HEK293 (cell line): Measurements from ENCODE around the gene FAM83E.

Experiments used
- GLI2 ChIP-seq: fragments of 450-650 bp; formaldehyde crosslinking; IDR thresholded peaks from 2 replicates; pipeline ENCODE4; 2017; ENCODE audit warnings: missing biosample characterization, missing genetic modification characterization, low read depth, borderline replicate concordance
- KLF10 ChIP-seq: fragments of 450-650 bp; IDR thresholded peaks from 2 replicates; pipeline ENCODE4 v1.5.1; 2018; ENCODE audit warnings: missing biosample characterization, mild to moderate bottlenecking, missing genetic modification characterization
- KLF16 ChIP-seq: fragments of 450-650 bp; formaldehyde crosslinking; IDR thresholded peaks from 2 replicates; pipeline ENCODE4 v1.5.1; 2017; ENCODE audit warnings: missing biosample characterization, missing genetic modification characterization
- SALL2 ChIP-seq: fragments of 450-650 bp; formaldehyde crosslinking; IDR thresholded peaks from 2 replicates; pipeline ENCODE4 v1.5.0; 2017; ENCODE audit warnings: missing biosample characterization, mild to moderate bottlenecking, missing genetic modification characterization, borderline replicate concordance
- ZFHX2 ChIP-seq: fragments of 450-650 bp; formaldehyde crosslinking; conservative IDR thresholded peaks from 2 replicates; pipeline ENCODE4 v1.5.1; 2016; ENCODE audit warnings: missing biosample characterization, missing genetic modification characterization
- ZNF121 ChIP-seq: fragments of 450-650 bp; formaldehyde crosslinking; IDR thresholded peaks from 2 replicates; pipeline ENCODE4 v1.5.1; 2016; ENCODE audit warnings: missing biosample characterization, missing genetic modification characterization
- ZNF19 ChIP-seq: fragments of 450-650 bp; formaldehyde crosslinking; IDR thresholded peaks from 2 replicates; pipeline ENCODE4; 2016; ENCODE audit warnings: missing biosample characterization, missing genetic modification characterization, low read depth
- ZNF248 ChIP-seq: fragments of 450-650 bp; formaldehyde crosslinking; IDR thresholded peaks from 2 replicates; pipeline ENCODE4 v1.5.1; 2017; ENCODE audit warnings: missing biosample characterization, missing genetic modification characterization
- ZNF335 ChIP-seq: fragments of 450-650 bp; formaldehyde crosslinking; conservative IDR thresholded peaks from 2 replicates; pipeline ENCODE4 v1.5.1; 2016; ENCODE audit warnings: missing biosample characterization, missing genetic modification characterization
- ZNF521 ChIP-seq: fragments of 450-650 bp; formaldehyde crosslinking; IDR thresholded peaks from 2 replicates; pipeline ENCODE4 v1.5.1; 2017; ENCODE audit warnings: missing biosample characterization, mild to moderate bottlenecking, missing genetic modification characterization
- ZNF596 ChIP-seq: fragments of 450-650 bp; IDR thresholded peaks from 2 replicates; pipeline ENCODE4 v1.5.0; 2018; ENCODE audit warnings: missing biosample characterization, mild to moderate bottlenecking, missing genetic modification characterization, moderate library complexity
- ZNF629 ChIP-seq: fragments of 450-650 bp; formaldehyde crosslinking; IDR thresholded peaks from 2 replicates; pipeline ENCODE4 v1.5.1; 2017; ENCODE audit warnings: missing biosample characterization, missing genetic modification characterization
- ZNF660 ChIP-seq: fragments of 450-650 bp; IDR thresholded peaks from 2 replicates; pipeline ENCODE4 v1.5.1; 2018; ENCODE audit warnings: missing biosample characterization, mild to moderate bottlenecking, missing genetic modification characterization
- ZNF670 ChIP-seq: fragments of 450-650 bp; formaldehyde crosslinking; IDR thresholded peaks from 2 replicates; pipeline ENCODE4 v1.5.1; 2016; ENCODE audit warnings: missing biosample characterization, missing genetic modification characterization, low read depth
- ZNF768 ChIP-seq: fragments of 450-650 bp; formaldehyde crosslinking; IDR thresholded peaks from 2 replicates; pipeline ENCODE4 v1.5.1; 2018; ENCODE audit warnings: missing biosample characterization, mild to moderate bottlenecking, missing genetic modification characterization
- ZNF776 ChIP-seq: fragments of 450-650 bp; formaldehyde crosslinking; IDR thresholded peaks from 2 replicates; pipeline ENCODE4 v1.5.0; 2017; ENCODE audit warnings: missing biosample characterization, missing genetic modification characterization, borderline replicate concordance
- ZNF843 ChIP-seq: fragments of 450-650 bp; formaldehyde crosslinking; IDR thresholded peaks from 2 replicates; pipeline ENCODE4 v1.5.1; 2016; ENCODE audit warnings: missing biosample characterization, missing genetic modification characterization
- TF ChIP-seq, protein P1 (sequence below): fragments of 450-650 bp; formaldehyde crosslinking; IDR thresholded peaks from 2 replicates; pipeline ENCODE4 v1.5.1; 2017; ENCODE audit warnings: missing biosample characterization, missing genetic modification characterization
- TF ChIP-seq, protein P2 (sequence below): fragments of 450-650 bp; formaldehyde crosslinking; IDR thresholded peaks from 2 replicates; pipeline ENCODE4 v1.5.1; 2016; ENCODE audit warnings: missing biosample characterization, missing genetic modification characterization
- TF ChIP-seq, protein P3 (sequence below): fragments of 450-650 bp; formaldehyde crosslinking; IDR thresholded peaks from 2 replicates; pipeline ENCODE4 v1.5.1; 2016; ENCODE audit warnings: missing biosample characterization, missing genetic modification characterization
- TF ChIP-seq, protein P4 (sequence below): fragments of 450-650 bp; formaldehyde crosslinking; IDR thresholded peaks from 2 replicates; pipeline ENCODE4 v1.5.1; 2017; ENCODE audit warnings: missing biosample characterization, missing genetic modification characterization
- TF ChIP-seq, protein P5 (sequence below): fragments of 450-650 bp; formaldehyde crosslinking; IDR thresholded peaks from 2 replicates; pipeline ENCODE4 v1.5.1; 2016; ENCODE audit warnings: missing biosample characterization, missing genetic modification characterization, low read depth
- TF ChIP-seq, protein P6 (sequence below): fragments of 450-650 bp; formaldehyde crosslinking; IDR thresholded peaks from 2 replicates; pipeline ENCODE4 v1.5.1; 2016; ENCODE audit warnings: missing biosample characterization, missing genetic modification characterization, borderline replicate concordance
- TF ChIP-seq, protein P7 (sequence below): fragments of 450-650 bp; formaldehyde crosslinking; IDR thresholded peaks from 2 replicates; pipeline ENCODE4 v1.5.1; 2016; ENCODE audit warnings: missing biosample characterization, missing genetic modification characterization
- TF ChIP-seq, protein P8 (sequence below): fragments of 450-650 bp; formaldehyde crosslinking; IDR thresholded peaks from 2 replicates; pipeline ENCODE4 v1.5.1; 2016; ENCODE audit warnings: missing biosample characterization, missing genetic modification characterization

FAM83E gene

DNA sequence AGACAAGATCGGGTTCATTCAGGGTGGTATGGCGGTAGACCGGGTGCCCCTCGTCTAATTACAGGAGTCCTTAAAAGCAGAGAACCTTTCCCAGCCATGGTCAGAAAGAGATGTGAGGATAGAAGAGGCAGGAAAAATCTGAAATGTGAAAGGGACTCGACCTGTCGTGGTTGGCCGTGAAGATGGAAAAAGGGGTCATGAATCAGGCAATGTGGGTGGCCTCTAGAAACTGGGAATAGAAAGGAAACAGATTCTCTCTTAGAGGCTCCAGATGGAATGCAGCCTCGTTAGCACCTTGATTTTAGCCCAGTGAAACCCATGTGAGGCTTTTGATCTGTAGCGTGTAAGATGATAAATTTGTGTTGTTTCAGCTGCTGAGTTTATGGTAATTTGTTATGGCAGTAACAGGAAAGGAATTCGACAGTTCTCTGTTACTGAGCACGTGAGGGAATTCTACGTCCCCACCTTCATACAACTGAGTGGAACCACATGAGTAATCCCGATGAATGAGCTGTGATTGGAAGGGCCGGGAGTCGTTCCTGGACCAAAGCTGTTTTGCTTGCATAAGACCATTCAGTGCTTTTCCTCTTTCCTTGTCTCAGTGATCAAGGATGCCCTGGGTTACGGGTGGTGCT lies 42.1 kb upstream of the FAM83E start (continued):
- TF ChIP-seq, protein P1, sequence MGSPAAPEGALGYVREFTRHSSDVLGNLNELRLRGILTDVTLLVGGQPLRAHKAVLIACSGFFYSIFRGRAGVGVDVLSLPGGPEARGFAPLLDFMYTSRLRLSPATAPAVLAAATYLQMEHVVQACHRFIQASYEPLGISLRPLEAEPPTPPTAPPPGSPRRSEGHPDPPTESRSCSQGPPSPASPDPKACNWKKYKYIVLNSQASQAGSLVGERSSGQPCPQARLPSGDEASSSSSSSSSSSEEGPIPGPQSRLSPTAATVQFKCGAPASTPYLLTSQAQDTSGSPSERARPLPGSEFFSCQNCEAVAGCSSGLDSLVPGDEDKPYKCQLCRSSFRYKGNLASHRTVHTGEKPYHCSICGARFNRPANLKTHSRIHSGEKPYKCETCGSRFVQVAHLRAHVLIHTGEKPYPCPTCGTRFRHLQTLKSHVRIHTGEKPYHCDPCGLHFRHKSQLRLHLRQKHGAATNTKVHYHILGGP = no peak
- TF ChIP-seq, protein P2, sequence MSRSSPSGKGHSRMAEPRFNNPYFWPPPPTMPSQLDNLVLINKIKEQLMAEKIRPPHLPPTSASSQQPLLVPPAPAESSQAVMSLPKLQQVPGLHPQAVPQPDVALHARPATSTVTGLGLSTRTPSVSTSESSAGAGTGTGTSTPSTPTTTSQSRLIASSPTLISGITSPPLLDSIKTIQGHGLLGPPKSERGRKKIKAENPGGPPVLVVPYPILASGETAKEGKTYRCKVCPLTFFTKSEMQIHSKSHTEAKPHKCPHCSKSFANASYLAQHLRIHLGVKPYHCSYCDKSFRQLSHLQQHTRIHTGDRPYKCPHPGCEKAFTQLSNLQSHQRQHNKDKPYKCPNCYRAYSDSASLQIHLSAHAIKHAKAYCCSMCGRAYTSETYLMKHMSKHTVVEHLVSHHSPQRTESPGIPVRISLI (tag by site-specific recombination) = no peak
- no peak for TF ChIP-seq ZNF776 (tag by site-specific recombination)
- TF ChIP-seq ZNF843 = no peak
- no peak for TF ChIP-seq ZNF521 (tag by site-specific recombination)
- no peak for TF ChIP-seq ZNF660 (tag by site-specific recombination)
- no peak for TF ChIP-seq ZNF248 (tag by site-specific recombination)
- TF ChIP-seq SALL2 (tag by site-specific recombination) = no peak
- TF ChIP-seq, protein P3, sequence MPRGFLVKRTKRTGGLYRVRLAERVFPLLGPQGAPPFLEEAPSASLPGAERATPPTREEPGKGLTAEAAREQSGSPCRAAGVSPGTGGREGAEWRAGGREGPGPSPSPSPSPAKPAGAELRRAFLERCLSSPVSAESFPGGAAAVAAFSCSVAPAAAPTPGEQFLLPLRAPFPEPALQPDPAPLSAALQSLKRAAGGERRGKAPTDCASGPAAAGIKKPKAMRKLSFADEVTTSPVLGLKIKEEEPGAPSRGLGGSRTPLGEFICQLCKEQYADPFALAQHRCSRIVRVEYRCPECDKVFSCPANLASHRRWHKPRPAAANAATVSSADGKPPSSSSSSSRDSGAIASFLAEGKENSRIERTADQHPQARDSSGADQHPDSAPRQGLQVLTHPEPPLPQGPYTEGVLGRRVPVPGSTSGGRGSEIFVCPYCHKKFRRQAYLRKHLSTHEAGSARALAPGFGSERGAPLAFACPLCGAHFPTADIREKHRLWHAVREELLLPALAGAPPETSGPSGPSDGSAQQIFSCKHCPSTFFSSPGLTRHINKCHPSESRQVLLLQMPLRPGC (tag by site-specific recombination) = peak; percentile 63; the same call in 1 of the 2 replicates
- TF ChIP-seq ZNF19 (tag by site-specific recombination) = no peak
- no peak for TF ChIP-seq ZNF768 (tag by site-specific recombination)
- TF ChIP-seq ZNF629 (tag by site-specific recombination) = peak; percentile 61
- TF ChIP-seq, protein P4, sequence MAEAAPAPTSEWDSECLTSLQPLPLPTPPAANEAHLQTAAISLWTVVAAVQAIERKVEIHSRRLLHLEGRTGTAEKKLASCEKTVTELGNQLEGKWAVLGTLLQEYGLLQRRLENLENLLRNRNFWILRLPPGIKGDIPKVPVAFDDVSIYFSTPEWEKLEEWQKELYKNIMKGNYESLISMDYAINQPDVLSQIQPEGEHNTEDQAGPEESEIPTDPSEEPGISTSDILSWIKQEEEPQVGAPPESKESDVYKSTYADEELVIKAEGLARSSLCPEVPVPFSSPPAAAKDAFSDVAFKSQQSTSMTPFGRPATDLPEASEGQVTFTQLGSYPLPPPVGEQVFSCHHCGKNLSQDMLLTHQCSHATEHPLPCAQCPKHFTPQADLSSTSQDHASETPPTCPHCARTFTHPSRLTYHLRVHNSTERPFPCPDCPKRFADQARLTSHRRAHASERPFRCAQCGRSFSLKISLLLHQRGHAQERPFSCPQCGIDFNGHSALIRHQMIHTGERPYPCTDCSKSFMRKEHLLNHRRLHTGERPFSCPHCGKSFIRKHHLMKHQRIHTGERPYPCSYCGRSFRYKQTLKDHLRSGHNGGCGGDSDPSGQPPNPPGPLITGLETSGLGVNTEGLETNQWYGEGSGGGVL (tag by site-specific recombination) = no peak
- TF ChIP-seq GLI2 (tag by site-specific recombination) = no peak
- no peak for TF ChIP-seq KLF16 (tag by site-specific recombination)
- TF ChIP-seq ZNF121 = no peak
- TF ChIP-seq, protein P5, sequence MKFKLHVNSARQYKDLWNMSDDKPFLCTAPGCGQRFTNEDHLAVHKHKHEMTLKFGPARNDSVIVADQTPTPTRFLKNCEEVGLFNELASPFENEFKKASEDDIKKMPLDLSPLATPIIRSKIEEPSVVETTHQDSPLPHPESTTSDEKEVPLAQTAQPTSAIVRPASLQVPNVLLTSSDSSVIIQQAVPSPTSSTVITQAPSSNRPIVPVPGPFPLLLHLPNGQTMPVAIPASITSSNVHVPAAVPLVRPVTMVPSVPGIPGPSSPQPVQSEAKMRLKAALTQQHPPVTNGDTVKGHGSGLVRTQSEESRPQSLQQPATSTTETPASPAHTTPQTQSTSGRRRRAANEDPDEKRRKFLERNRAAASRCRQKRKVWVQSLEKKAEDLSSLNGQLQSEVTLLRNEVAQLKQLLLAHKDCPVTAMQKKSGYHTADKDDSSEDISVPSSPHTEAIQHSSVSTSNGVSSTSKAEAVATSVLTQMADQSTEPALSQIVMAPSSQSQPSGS (tag by site-specific recombination) = no peak
- peak; percentile 76 for TF ChIP-seq ZNF335 (tag by site-specific recombination)
- TF ChIP-seq, protein P6, sequence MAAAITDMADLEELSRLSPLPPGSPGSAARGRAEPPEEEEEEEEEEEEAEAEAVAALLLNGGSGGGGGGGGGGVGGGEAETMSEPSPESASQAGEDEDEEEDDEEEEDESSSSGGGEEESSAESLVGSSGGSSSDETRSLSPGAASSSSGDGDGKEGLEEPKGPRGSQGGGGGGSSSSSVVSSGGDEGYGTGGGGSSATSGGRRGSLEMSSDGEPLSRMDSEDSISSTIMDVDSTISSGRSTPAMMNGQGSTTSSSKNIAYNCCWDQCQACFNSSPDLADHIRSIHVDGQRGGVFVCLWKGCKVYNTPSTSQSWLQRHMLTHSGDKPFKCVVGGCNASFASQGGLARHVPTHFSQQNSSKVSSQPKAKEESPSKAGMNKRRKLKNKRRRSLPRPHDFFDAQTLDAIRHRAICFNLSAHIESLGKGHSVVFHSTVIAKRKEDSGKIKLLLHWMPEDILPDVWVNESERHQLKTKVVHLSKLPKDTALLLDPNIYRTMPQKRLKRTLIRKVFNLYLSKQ (tag by site-specific recombination) = no peak
- TF ChIP-seq ZFHX2 (tag by site-specific recombination) = no peak
- TF ChIP-seq, protein P7, sequence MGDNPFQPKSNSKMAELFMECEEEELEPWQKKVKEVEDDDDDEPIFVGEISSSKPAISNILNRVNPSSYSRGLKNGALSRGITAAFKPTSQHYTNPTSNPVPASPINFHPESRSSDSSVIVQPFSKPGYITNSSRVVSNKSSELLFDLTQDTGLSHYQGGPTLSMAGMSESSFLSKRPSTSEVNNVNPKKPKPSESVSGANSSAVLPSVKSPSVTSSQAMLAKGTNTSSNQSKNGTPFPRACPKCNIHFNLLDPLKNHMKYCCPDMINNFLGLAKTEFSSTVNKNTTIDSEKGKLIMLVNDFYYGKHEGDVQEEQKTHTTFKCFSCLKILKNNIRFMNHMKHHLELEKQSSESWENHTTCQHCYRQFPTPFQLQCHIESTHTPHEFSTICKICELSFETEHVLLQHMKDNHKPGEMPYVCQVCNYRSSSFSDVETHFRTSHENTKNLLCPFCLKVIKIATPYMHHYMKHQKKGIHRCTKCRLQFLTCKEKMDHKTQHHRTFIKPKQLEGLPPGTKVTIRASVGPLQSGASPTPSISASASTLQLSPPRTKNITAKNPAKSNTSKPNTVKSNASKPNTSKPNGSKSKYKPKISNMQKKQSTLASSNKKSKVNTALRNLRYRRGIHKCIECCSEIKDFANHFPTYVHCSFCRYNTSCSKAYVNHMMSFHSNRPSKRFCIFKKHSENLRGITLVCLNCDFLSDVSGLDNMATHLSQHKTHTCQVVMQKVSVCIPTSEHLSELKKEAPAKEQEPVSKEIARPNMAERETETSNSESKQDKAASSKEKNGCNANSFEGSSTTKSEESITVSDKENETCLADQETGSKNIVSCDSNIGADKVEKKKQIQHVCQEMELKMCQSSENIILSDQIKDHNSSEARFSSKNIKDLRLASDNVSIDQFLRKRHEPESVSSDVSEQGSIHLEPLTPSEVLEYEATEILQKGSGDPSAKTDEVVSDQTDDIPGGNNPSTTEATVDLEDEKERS (tag by site-specific recombination) = no peak
- TF ChIP-seq, protein P8, sequence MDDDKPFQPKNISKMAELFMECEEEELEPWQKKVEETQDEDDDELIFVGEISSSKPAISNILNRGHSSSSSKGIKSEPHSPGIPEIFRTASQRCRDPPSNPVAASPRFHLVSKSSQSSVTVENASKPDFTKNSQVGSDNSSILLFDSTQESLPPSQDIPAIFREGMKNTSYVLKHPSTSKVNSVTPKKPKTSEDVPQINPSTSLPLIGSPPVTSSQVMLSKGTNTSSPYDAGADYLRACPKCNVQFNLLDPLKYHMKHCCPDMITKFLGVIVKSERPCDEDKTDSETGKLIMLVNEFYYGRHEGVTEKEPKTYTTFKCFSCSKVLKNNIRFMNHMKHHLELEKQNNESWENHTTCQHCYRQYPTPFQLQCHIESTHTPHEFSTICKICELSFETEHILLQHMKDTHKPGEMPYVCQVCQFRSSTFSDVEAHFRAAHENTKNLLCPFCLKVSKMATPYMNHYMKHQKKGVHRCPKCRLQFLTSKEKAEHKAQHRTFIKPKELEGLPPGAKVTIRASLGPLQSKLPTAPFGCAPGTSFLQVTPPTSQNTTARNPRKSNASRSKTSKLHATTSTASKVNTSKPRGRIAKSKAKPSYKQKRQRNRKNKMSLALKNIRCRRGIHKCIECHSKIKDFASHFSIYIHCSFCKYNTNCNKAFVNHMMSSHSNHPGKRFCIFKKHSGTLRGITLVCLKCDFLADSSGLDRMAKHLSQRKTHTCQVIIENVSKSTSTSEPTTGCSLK (tag by site-specific recombination) = no peak
- no peak for TF ChIP-seq KLF10 (tag by site-specific recombination)
- no peak for TF ChIP-seq ZNF670 (tag by site-specific recombination)
- no peak for TF ChIP-seq ZNF596 (tag by site-specific recombination)
